Suppressor macrophage (primary cell): ENCODE measurements around the gene SUPT3H.
"Not testable (repeated sequence)": the region's sequence is repeated elsewhere in the genome, so short reads cannot be mapped to it uniquely, and the experiment has no call there.

Experiments used
- DNase-seq, 4 experiments: peaks; one replicate each; pipeline ENCODE4 v3.0.0-alpha.2; 2020 to 2022

SUPT3H gene

GRCh38 chr6:44942798-44943197 is 434.9 kb downstream of the SUPT3H start:
- no peak for DNase-seq

GRCh38 chr6:44942201-44942600 is 435.5 kb downstream of the SUPT3H start:
- DNase-seq: no peak

GRCh38 chr6:44940367-44940766 is 437.4 kb downstream of the SUPT3H start:
- DNase-seq: no peak

GRCh38 chr6:44935693-44936300 is 441.9 kb downstream of the SUPT3H start:
- no peak for DNase-seq

GRCh38 chr6:44933108-44933507 is 444.6 kb downstream of the SUPT3H start:
- no peak for DNase-seq

GRCh38 chr6:44932651-44933091 is 445.1 kb downstream of the SUPT3H start:
- no peak for DNase-seq

- no peak for DNase-seq
Measured at GRCh38 chr6:44931385-44931784, 446.3 kb downstream of the SUPT3H start.

- DNase-seq: peak in 2 of 4 experiments; percentile 4 to 5
Measured at GRCh38 chr6:44926556-44926955, 451.2 kb downstream of the SUPT3H start.

- peak; percentile 39 to 82 (median 58) for DNase-seq
Measured at GRCh38 chr6:44925100-44925739, 452.5 kb downstream of the SUPT3H start.

GRCh38 chr6:44923444-44923843 is 454.3 kb downstream of the SUPT3H start:
- no peak for DNase-seq

GRCh38 chr6:44921798-44922197 is 455.9 kb downstream of the SUPT3H start:
- no peak for DNase-seq

- DNase-seq: peak; percentile 3 to 58 (median 42)
Measured at GRCh38 chr6:44920952-44921491, 456.7 kb downstream of the SUPT3H start.

GRCh38 chr6:44918671-44919296 is 458.9 kb downstream of the SUPT3H start:
- no peak for DNase-seq

GRCh38 chr6:44917430-44917829 is 460.3 kb downstream of the SUPT3H start:
- DNase-seq: no peak

GRCh38 chr6:44915111-44915510 is 462.6 kb downstream of the SUPT3H start:
- no peak for DNase-seq

GRCh38 chr6:44914141-44914540 is 463.6 kb downstream of the SUPT3H start:
- no peak for DNase-seq

- DNase-seq: no peak
Measured at GRCh38 chr6:44906761-44907160, 471.0 kb downstream of the SUPT3H start.

GRCh38 chr6:44900358-44900757 is 477.4 kb downstream of the SUPT3H start:
- DNase-seq: not testable (repeated sequence)

GRCh38 chr6:44898296-44898930 is 479.3 kb downstream of the SUPT3H start:
- DNase-seq: no peak

GRCh38 chr6:44897316-44897715 is 480.4 kb downstream of the SUPT3H start:
- DNase-seq: no peak

- no peak for DNase-seq
Measured at GRCh38 chr6:44896701-44897100, 481.0 kb downstream of the SUPT3H start.

GRCh38 chr6:44892579-44892978 is 485.2 kb downstream of the SUPT3H start:
- no peak for DNase-seq

GRCh38 chr6:44879071-44879470 is 498.7 kb downstream of the SUPT3H start:
- not testable (repeated sequence) for DNase-seq
